ENCODE data around the gene BMPR2. TPM values are rescaled to one million over a fixed set of nuclear protein-coding genes. Genes with fewer than 3 reads are reported as not detected.

The BMPR2 gene
- polyA plus RNA-seq, 1 of the 3 experiments (the other 2 are of a cell fraction), result 10.2 TPM

DNA sequence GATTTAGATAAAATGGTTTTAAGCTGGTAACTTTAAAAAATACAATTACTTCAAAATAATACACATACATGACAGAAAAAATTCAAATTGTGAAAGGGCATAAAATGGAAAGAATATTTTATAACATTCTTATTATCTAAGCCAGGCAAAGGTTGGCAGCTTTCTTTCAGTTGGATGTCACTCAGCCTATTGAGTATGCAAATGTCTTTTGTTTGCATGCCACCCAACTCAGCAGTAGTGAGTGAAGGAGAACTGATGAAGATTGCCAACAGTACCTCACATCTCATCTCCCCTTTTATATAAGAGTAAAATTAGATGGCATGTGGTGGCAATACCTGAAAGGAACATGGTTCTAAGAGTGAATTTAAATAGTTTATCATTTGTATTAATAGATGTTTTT lies 24.8 kb downstream of the BMPR2 start:
- TF ChIP-seq SMC3 (IDR thresholded peaks at IDR 0.05; ENCODE audit: low read depth, low read length) (no peak), TEAD4 (IDR thresholded peaks at IDR 0.05; ENCODE audit: borderline replicate concordance, insufficient read depth) (no peak), RCOR1 (IDR thresholded peaks at IDR 0.05; ENCODE audit: low read length) (no peak), GABPA (IDR thresholded peaks at IDR 0.05; ENCODE audit: low read depth) (no peak), GATA2 (CRISPR knock-in tag; IDR thresholded peaks at IDR 0.05) (no peak), NRF1 (IDR thresholded peaks at IDR 0.05; ENCODE audit: low read depth, low read length) (no peak), FOSL2 (IDR thresholded peaks at IDR 0.05; ENCODE audit: borderline replicate concordance, low read depth) (no peak), JUND (IDR thresholded peaks at IDR 0.05) (no peak), RAD21 (IDR thresholded peaks at IDR 0.05; ENCODE audit: low read length) (no peak), MEF2A (IDR thresholded peaks at IDR 0.05; ENCODE audit: borderline replicate concordance, low read depth) (no peak), ELF1 (IDR thresholded peaks at IDR 0.05) (no peak), RFX5 (IDR thresholded peaks at IDR 0.05; ENCODE audit: low read length) (no peak), NFIC (IDR thresholded peaks at IDR 0.05; ENCODE audit: borderline replicate concordance) (no peak), TAF1 (IDR thresholded peaks at IDR 0.05; ENCODE audit: borderline replicate concordance, low read depth, low read length) (no peak)
- TF ChIP-seq, protein P1, sequence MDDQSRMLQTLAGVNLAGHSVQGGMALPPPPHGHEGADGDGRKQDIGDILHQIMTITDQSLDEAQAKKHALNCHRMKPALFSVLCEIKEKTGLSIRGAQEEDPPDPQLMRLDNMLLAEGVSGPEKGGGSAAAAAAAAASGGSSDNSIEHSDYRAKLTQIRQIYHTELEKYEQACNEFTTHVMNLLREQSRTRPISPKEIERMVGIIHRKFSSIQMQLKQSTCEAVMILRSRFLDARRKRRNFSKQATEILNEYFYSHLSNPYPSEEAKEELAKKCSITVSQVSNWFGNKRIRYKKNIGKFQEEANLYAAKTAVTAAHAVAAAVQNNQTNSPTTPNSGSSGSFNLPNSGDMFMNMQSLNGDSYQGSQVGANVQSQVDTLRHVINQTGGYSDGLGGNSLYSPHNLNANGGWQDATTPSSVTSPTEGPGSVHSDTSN (IDR thresholded peaks at IDR 0.05), result no peak
- TF ChIP-seq, protein P2, sequence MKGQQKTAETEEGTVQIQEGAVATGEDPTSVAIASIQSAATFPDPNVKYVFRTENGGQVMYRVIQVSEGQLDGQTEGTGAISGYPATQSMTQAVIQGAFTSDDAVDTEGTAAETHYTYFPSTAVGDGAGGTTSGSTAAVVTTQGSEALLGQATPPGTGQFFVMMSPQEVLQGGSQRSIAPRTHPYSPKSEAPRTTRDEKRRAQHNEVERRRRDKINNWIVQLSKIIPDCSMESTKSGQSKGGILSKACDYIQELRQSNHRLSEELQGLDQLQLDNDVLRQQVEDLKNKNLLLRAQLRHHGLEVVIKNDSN (IDR thresholded peaks at IDR 0.05; ENCODE audit: borderline replicate concordance, low read depth), result no peak
- TF ChIP-seq, protein P3, sequence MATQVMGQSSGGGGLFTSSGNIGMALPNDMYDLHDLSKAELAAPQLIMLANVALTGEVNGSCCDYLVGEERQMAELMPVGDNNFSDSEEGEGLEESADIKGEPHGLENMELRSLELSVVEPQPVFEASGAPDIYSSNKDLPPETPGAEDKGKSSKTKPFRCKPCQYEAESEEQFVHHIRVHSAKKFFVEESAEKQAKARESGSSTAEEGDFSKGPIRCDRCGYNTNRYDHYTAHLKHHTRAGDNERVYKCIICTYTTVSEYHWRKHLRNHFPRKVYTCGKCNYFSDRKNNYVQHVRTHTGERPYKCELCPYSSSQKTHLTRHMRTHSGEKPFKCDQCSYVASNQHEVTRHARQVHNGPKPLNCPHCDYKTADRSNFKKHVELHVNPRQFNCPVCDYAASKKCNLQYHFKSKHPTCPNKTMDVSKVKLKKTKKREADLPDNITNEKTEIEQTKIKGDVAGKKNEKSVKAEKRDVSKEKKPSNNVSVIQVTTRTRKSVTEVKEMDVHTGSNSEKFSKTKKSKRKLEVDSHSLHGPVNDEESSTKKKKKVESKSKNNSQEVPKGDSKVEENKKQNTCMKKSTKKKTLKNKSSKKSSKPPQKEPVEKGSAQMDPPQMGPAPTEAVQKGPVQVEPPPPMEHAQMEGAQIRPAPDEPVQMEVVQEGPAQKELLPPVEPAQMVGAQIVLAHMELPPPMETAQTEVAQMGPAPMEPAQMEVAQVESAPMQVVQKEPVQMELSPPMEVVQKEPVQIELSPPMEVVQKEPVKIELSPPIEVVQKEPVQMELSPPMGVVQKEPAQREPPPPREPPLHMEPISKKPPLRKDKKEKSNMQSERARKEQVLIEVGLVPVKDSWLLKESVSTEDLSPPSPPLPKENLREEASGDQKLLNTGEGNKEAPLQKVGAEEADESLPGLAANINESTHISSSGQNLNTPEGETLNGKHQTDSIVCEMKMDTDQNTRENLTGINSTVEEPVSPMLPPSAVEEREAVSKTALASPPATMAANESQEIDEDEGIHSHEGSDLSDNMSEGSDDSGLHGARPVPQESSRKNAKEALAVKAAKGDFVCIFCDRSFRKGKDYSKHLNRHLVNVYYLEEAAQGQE (IDR thresholded peaks at IDR 0.05; ENCODE audit: low read depth, low read length), result no peak
- H3K4me3 ChIP-seq (ENCODE audit: low read depth in 2 of 2, low read length in 1 of 2), result no peak overlapping the region
- H3F3A ChIP-seq (replicated peaks; ENCODE audit: insufficient read depth), result peaks cover 33% of the 10 kb centered on the region
- peaks cover 100% of the 10 kb centered on the region for H3K79me2 ChIP-seq (ENCODE audit: insufficient read depth)
- no peak for DNase-seq
- no peak overlapping the region for H3K9ac ChIP-seq
- H4K20me1 ChIP-seq (ENCODE audit: insufficient read depth), result peaks cover 76% of the 10 kb centered on the region
- H3K4me2 ChIP-seq, result no peak overlapping the region
- no peak overlapping the region for H3K27ac ChIP-seq (ENCODE audit: low read depth in 2 of 2, low read length in 1 of 2)
- H3K4me1 ChIP-seq (ENCODE audit: control insufficient read depth in 1 of 2, insufficient read depth in 2 of 2, low read depth in 1 of 2, low read length in 1 of 2), result peaks cover 0 to 3% of the 10 kb centered on the region in 2 experiments; a peak in 1 of 4 replicates
- H3K9me3 ChIP-seq, result no peaks in the 10 kb centered on the region
- ChIA-PET CTCF (no interaction called here), POLR2A (no interaction called here)
- H3K36me3 ChIP-seq (replicated peaks in 1 of 2; ENCODE audit: control insufficient read depth in 1 of 2, insufficient read depth in 2 of 2, low read length in 1 of 2), result peaks cover 0 to 26% of the 10 kb centered on the region in 2 experiments
- H3K27me3 ChIP-seq (ENCODE audit: insufficient read depth), result no peaks in the 10 kb centered on the region
- no peaks in the 10 kb centered on the region for H3K9me2 ChIP-seq
- no peak overlapping the region for H2AFZ ChIP-seq (ENCODE audit: low read depth)
